K562 (cell line): ENCODE measurements around the gene UROD.

Experiments
- CCAR2 ChIP-seq: fragments of 200-400 bp; formaldehyde crosslinking; IDR thresholded peaks from 2 replicates; pipeline ENCODE4 v1.6.1; 2017; ENCODE audit warnings: mild to moderate bottlenecking, low read depth, low read length
- CCNT2 ChIP-seq: IDR thresholded peaks from 2 replicates; pipeline ENCODE4 v1.6.1; 2011; ENCODE audit warnings: borderline replicate concordance, low read depth, mild to moderate bottlenecking, moderate library complexity, mixed read lengths, low read length; ENCODE audit not compliant: insufficient read length; ENCODE audit errors: extremely low read depth
- CGGBP1 ChIP-seq: fragments of 250-450 bp; sonication (Bioruptor Pico); IDR thresholded peaks from 2 replicates; pipeline ENCODE4 v1.9.0; 2021; ENCODE audit warnings: mild to moderate bottlenecking
- CHAMP1 ChIP-seq: fragments of 450-650 bp; IDR thresholded peaks from 2 replicates; pipeline ENCODE4 v1.6.1; 2016; ENCODE audit warnings: mild to moderate bottlenecking
- CTCF ChIP-seq, 3 experiments: IDR thresholded peaks in 2 of 3; conservative IDR thresholded peaks in 1 of 3; 2 replicates each; pipeline ENCODE4 v1.5.1; 2011 to 2012; ENCODE audit warnings: low read length in 3 of 3, mild to moderate bottlenecking in 3 of 3, control low read depth in 2 of 3, improper control_type of control experiment in 1 of 3, inconsistent platforms in 1 of 3, low read depth in 1 of 3, mixed read lengths in 1 of 3, moderate library complexity in 1 of 3; ENCODE audit not compliant: insufficient read depth in 2 of 3
- ETS2 ChIP-seq: IDR thresholded peaks from 2 replicates; pipeline ENCODE4 v1.6.1; 2016; ENCODE audit warnings: borderline replicate concordance, missing genetic modification characterization, mild to moderate bottlenecking, moderate library complexity, missing compliant biosample characterization; ENCODE audit not compliant: poor library complexity, severe bottlenecking
- EZH2 ChIP-seq: IDR thresholded peaks from 2 replicates; pipeline ENCODE4 v1.6.1; 2012; ENCODE audit warnings: low read depth, mild to moderate bottlenecking, inconsistent platforms, low read length, borderline replicate concordance
- GATAD2B ChIP-seq: fragments of 450-650 bp; IDR thresholded peaks from 2 replicates; pipeline ENCODE4 v1.6.1; 2017; ENCODE audit warnings: mild to moderate bottlenecking, borderline replicate concordance
- MAX ChIP-seq: sonication (generic); formaldehyde crosslinking; IDR thresholded peaks from 2 replicates; pipeline ENCODE4 v1.9.0; 2022; ENCODE audit warnings: mild to moderate bottlenecking, missing genetic modification reagents
- MTA2 ChIP-seq: fragments of 450-650 bp; IDR thresholded peaks from 2 replicates; pipeline ENCODE4 v1.6.1; 2016; ENCODE audit warnings: low read depth
- MXD1 ChIP-seq: fragments of 250-450 bp; sonication (Bioruptor Pico); IDR thresholded peaks from 2 replicates; pipeline ENCODE4 v1.8.0; 2021; ENCODE audit warnings: borderline replicate concordance, mild to moderate bottlenecking, moderate library complexity; ENCODE audit not compliant: poor library complexity, severe bottlenecking
- POLR2A ChIP-seq: fragments of 450-650 bp; conservative IDR thresholded peaks from 2 replicates; pipeline ENCODE4 v1.6.1; 2016
- TCF3 ChIP-seq: sonication (generic); formaldehyde crosslinking; IDR thresholded peaks from 2 replicates; pipeline ENCODE4 v1.4.0; 2020; ENCODE audit warnings: mild to moderate bottlenecking, missing genetic modification reagents
- TGIF2 ChIP-seq: sonication (generic); formaldehyde crosslinking; IDR thresholded peaks from 2 replicates; pipeline ENCODE4 v1.8.1; 2022; ENCODE audit warnings: mild to moderate bottlenecking, missing genetic modification reagents, moderate library complexity

- TF ChIP-seq EZH2: no peak
- TF ChIP-seq CTCF (IDR thresholded peaks at IDR 0.05 in 2 of 3, conservative IDR thresholded peaks at IDR 0.05 in 1 of 3; ENCODE audit: insufficient read depth in 2 of 3, low read depth in 1 of 3, low read length in 3 of 3): no peak
- TF ChIP-seq TCF3 (CRISPR knock-in tag): no peak
- TF ChIP-seq TGIF2 (CRISPR knock-in tag): no peak
- no peak for TF ChIP-seq POLR2A
- TF ChIP-seq CCNT2: no peak
- no peak for TF ChIP-seq CGGBP1 (CRISPR knock-in tag)
- TF ChIP-seq ETS2: no peak
- TF ChIP-seq CCAR2: no peak
- TF ChIP-seq MXD1: no peak
- no peak for TF ChIP-seq GATAD2B
- no peak for TF ChIP-seq CHAMP1
- no peak for TF ChIP-seq MAX (CRISPR knock-in tag)
- no peak for TF ChIP-seq MTA2
These were observed 47.8 kb downstream of the UROD start for GRCh38 chr1:45059829-45060228.
